ENCODE measurements around the gene LHX1.

DNA sequence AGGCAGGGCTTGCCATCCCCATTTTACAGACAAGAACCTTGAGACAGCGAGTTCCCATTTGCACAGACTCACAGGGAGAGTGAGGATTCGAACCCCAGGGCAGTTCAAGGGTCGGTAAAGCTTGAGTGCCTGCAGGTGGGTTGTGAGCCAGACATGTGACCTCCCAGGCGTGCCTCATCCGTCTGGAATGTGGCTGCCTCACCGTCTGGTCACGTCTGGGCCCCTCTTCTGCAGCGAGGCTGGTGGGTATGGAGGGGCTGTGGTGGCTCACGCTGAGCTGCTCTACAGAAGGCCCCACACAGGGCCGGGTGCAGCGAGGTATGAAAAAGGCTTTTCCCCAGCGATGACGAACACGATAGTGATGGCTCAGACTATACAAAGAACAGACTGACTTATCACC lies 35.8 kb upstream of the LHX1 start:
- TF ChIP-seq POLR2A (IDR thresholded peaks at IDR 0.05) (no peak), POLR2AphosphoS5 (IDR thresholded peaks at IDR 0.05) (no peak), EP300 (IDR thresholded peaks at IDR 0.05) (no peak)
